GM19099 (cell line): ENCODE measurements around the gene PRKAR2A.

Source experiments
- POLR2A ChIP-seq: IDR thresholded peaks from 3 replicates; pipeline ENCODE4 v1.6.1; 2011; ENCODE audit warnings: low read depth; ENCODE audit not compliant: insufficient read length; ENCODE audit errors: extremely low read depth

PRKAR2A gene

GRCh38 chr3:48748754-48749153 is 98.9 kb downstream of the PRKAR2A start:
- no peak for TF ChIP-seq POLR2A

- no peak for TF ChIP-seq POLR2A
Measured at GRCh38 chr3:48747706-48748105, 100.0 kb downstream of the PRKAR2A start.

GRCh38 chr3:48747015-48747615 is 100.6 kb downstream of the PRKAR2A start:
- no peak for TF ChIP-seq POLR2A

GRCh38 chr3:48743773-48744172 is 103.9 kb downstream of the PRKAR2A start:
- no peak for TF ChIP-seq POLR2A

GRCh38 chr3:48739955-48740823 is 107.5 kb downstream of the PRKAR2A start:
- no peak for TF ChIP-seq POLR2A

GRCh38 chr3:48739617-48739954 is 108.1 kb downstream of the PRKAR2A start:
- no peak for TF ChIP-seq POLR2A

- TF ChIP-seq POLR2A, result no peak
Measured at GRCh38 chr3:48738926-48739616, 108.6 kb downstream of the PRKAR2A start.

GRCh38 chr3:48738144-48738536 is 109.5 kb downstream of the PRKAR2A start:
- no peak for TF ChIP-seq POLR2A

GRCh38 chr3:48727511-48727910 is 120.2 kb downstream of the PRKAR2A start:
- TF ChIP-seq POLR2A, result no peak

GRCh38 chr3:48723725-48724124 is 123.9 kb downstream of the PRKAR2A start:
- TF ChIP-seq POLR2A, result no peak

GRCh38 chr3:48716982-48717746 is 130.5 kb downstream of the PRKAR2A start, which contains the start of gene IP6K2:
TSS of gene IP6K2 (minus strand) at chr3:48717221. CDS start at chr3:48695291, 21,930 bp downstream.
- TF ChIP-seq POLR2A, result peak; percentile 91

GRCh38 chr3:48716508-48716981 is 131.1 kb downstream of the PRKAR2A start:
- no peak for TF ChIP-seq POLR2A

- no peak for TF ChIP-seq POLR2A
Measured at GRCh38 chr3:48715174-48715800, 132.4 kb downstream of the PRKAR2A start.

GRCh38 chr3:48711727-48712126 is 135.9 kb downstream of the PRKAR2A start:
- TF ChIP-seq POLR2A, result no peak
